Calu3 (cell line): ENCODE data around the gene B3GALT2. TPM values are rescaled to one million over a fixed set of nuclear protein-coding genes. Genes with fewer than 3 reads are reported as not detected.

Source experiments
- BruUV-seq: library from RNA; stranded (reverse); fragments of 400-500 nt; replicated peaks from 2 replicates; lab custom pipeline; 2021; lab: Mats Ljungman, UMichigan
- CTCF ChIA-PET: fragments of 300-600 bp; sonication (Branson Sonifier 250); formaldehyde crosslinking; loops from one replicate; lab custom pipeline; 2022; ENCODE audit warnings: antibody characterized with exemption; lab: Charles Lee
- DNase-seq: peaks from one replicate; pipeline ENCODE4 v3.0.0; 2022
- H3K27ac Mint-ChIP-seq: one replicate; pipeline ENCODE4 v1.8.0; 2022; ENCODE audit warnings: mixed read lengths; ENCODE audit not compliant: unreplicated experiment
- H3K27me3 Mint-ChIP-seq: one replicate; pipeline ENCODE4 v1.8.0; 2022; ENCODE audit warnings: mixed read lengths; ENCODE audit not compliant: unreplicated experiment
- H3K36me3 Mint-ChIP-seq: one replicate; pipeline ENCODE4 v1.8.0; 2022; ENCODE audit warnings: mild to moderate bottlenecking, moderate library complexity, mixed read lengths; ENCODE audit not compliant: insufficient read depth, unreplicated experiment
- H3K4me1 Mint-ChIP-seq: one replicate; pipeline ENCODE4 v1.8.0; 2022; ENCODE audit warnings: mild to moderate bottlenecking, low read depth, mixed read lengths; ENCODE audit not compliant: unreplicated experiment
- H3K4me3 Mint-ChIP-seq: one replicate; pipeline ENCODE4 v1.8.0; 2022; ENCODE audit warnings: mild to moderate bottlenecking, low read depth, moderate library complexity, mixed read lengths; ENCODE audit not compliant: unreplicated experiment
- H3K9me3 Mint-ChIP-seq: one replicate; pipeline ENCODE4 v1.8.0; 2022; ENCODE audit warnings: low read depth, mixed read lengths; ENCODE audit not compliant: unreplicated experiment
- CTCF ChIP-seq: fragments of 200-600 bp; IDR thresholded peaks from one replicate; pipeline ENCODE4 v1.8.0; 2022; ENCODE audit warnings: antibody characterized with exemption; ENCODE audit not compliant: unreplicated experiment
- intact Hi-C: fragments of 100-400 bp; cut with micrococcal nuclease; formaldehyde crosslinking; loops from one replicate; pipeline ENCODE4 v1.10.0; 2022; ENCODE audit not compliant: unreplicated experiment
- total RNA-seq: library from RNA; stranded (reverse); gene quantifications from 2 replicates; pipeline ENCODE4 v1.2.3, GENCODE V29; 2022

The B3GALT2 gene
- total RNA-seq, 1 experiment from 2014 or later = not detected

- Mint-ChIP-seq H3K36me3 (peaks cover 12% of the 10 kb centered on the region), H3K27ac (no peak overlapping the region), H3K27me3 (no peaks in the 10 kb centered on the region), H3K4me3 (no peak overlapping the region), H3K4me1 (peaks cover 24% of the 10 kb centered on the region), H3K9me3 (peaks cover 4% of the 10 kb centered on the region)
- CTCF ChIA-PET = no interaction called here
- intact Hi-C loops = no loop called here
- TF ChIP-seq CTCF = no peak
- no peak for DNase-seq
- BruUV-seq = no TSS peak
These were observed 27.6 kb upstream of the B3GALT2 start for GRCh38 chr1:193213998-193214397.

- CTCF ChIA-PET = interaction anchor here (0.6 kb wide), 1 partner anchor 20 kb away, joined by 3 read pairs; no protein-coding TSS in a partner anchor
- Mint-ChIP-seq H3K36me3 (peaks cover 12% of the 10 kb centered on the region), H3K27ac (no peak overlapping the region), H3K9me3 (peaks cover 4% of the 10 kb centered on the region), H3K4me1 (peaks cover 31% of the 10 kb centered on the region), H3K27me3 (no peaks in the 10 kb centered on the region), H3K4me3 (no peak overlapping the region)
- TF ChIP-seq CTCF = no peak
- intact Hi-C loops = no loop called here
- DNase-seq = no peak
- BruUV-seq = no TSS peak
These were observed 26.2 kb upstream of the B3GALT2 start for GRCh38 chr1:193212637-193213036.

GRCh38 chr1:193211539-193211938, 25.1 kb upstream of the B3GALT2 start:
- DNase-seq = peak; percentile 50
- Mint-ChIP-seq H3K27ac (peak overlapping the region; percentile 53), H3K36me3 (peaks cover 11% of the 10 kb centered on the region), H3K9me3 (peaks cover 4% of the 10 kb centered on the region), H3K27me3 (no peaks in the 10 kb centered on the region), H3K4me1 (peaks cover 31% of the 10 kb centered on the region), H3K4me3 (no peak overlapping the region)
- CTCF ChIA-PET = no interaction called here
- TF ChIP-seq CTCF = no peak
- BruUV-seq = no TSS peak
- intact Hi-C loops = no loop called here

- DNase-seq = no peak
- Mint-ChIP-seq H3K27me3 (no peaks in the 10 kb centered on the region), H3K27ac (peak overlapping the region; percentile 53), H3K4me3 (no peak overlapping the region), H3K4me1 (peaks cover 36% of the 10 kb centered on the region), H3K36me3 (peaks cover 6% of the 10 kb centered on the region), H3K9me3 (peaks cover 4% of the 10 kb centered on the region)
- no peak for TF ChIP-seq CTCF
- intact Hi-C loops = no loop called here
- CTCF ChIA-PET = no interaction called here
- BruUV-seq = no TSS peak
These were observed 24.6 kb upstream of the B3GALT2 start for GRCh38 chr1:193210996-193211395.
